OCI-LY1 (cell line): ENCODE data around the gene RNF157.
"Not testable (repeated sequence)": the region's sequence is repeated elsewhere in the genome, so short reads cannot be mapped to it uniquely, and the experiment has no call there.

ENCODE experiments used
- H2AFZ ChIP-seq: fragments of 200-600 bp; sonication (generic), shearing (Covaris generic); 2 replicates; pipeline ENCODE4 v1.6.0; 2014; ENCODE audit warnings: antibody characterized with exemption, mild to moderate bottlenecking, low read length
- H3F3A ChIP-seq: fragments of 200-600 bp; sonication (generic), shearing (Covaris generic); 2 replicates; pipeline ENCODE4 v1.6.0; 2014; ENCODE audit warnings: mild to moderate bottlenecking, antibody characterized with exemption, low read length, moderate library complexity; ENCODE audit not compliant: insufficient read depth
- H3K27ac ChIP-seq: fragments of 200-600 bp; sonication (generic); 2 replicates; pipeline ENCODE4 v1.5.1; 2014; ENCODE audit warnings: low read length, mixed run types, mild to moderate bottlenecking, low read depth; ENCODE audit not compliant: poor library complexity, severe bottlenecking
- H3K27me3 ChIP-seq: fragments of 200-600 bp; sonication (generic); 2 replicates; pipeline ENCODE4 v1.6.0; 2014; ENCODE audit warnings: antibody characterized with exemption, mild to moderate bottlenecking, low read length, moderate library complexity; ENCODE audit not compliant: insufficient read depth
- H3K36me3 ChIP-seq: fragments of 200-600 bp; sonication (generic); 2 replicates; pipeline ENCODE4 v1.6.1; 2014; ENCODE audit warnings: mild to moderate bottlenecking, antibody characterized with exemption, low read length, moderate library complexity, mixed read lengths; ENCODE audit not compliant: insufficient read depth
- H3K4me1 ChIP-seq: fragments of 200-600 bp; sonication (generic); 2 replicates; pipeline ENCODE4 v1.5.1; 2014; ENCODE audit warnings: mild to moderate bottlenecking, low read length, moderate library complexity; ENCODE audit not compliant: insufficient read depth, severe bottlenecking
- H3K4me2 ChIP-seq: fragments of 200-600 bp; sonication (generic), shearing (Covaris generic); 2 replicates; pipeline ENCODE4 v1.6.1; 2014; ENCODE audit warnings: low read length
- H3K4me3 ChIP-seq: fragments of 200-600 bp; sonication (generic); 2 replicates; pipeline ENCODE4 v1.5.1; 2014; ENCODE audit warnings: low read length, low read depth, mild to moderate bottlenecking, mixed read lengths; ENCODE audit not compliant: poor library complexity, severe bottlenecking
- H3K79me2 ChIP-seq: fragments of 200-600 bp; shearing (Covaris generic); 2 replicates; pipeline ENCODE4 v1.6.1; 2016; ENCODE audit warnings: mixed run types, low read length, mixed read lengths; ENCODE audit not compliant: insufficient read depth
- H3K9ac ChIP-seq: fragments of 200-600 bp; sonication (generic), shearing (Covaris generic); 2 replicates; pipeline ENCODE4 v1.6.1; 2014; ENCODE audit warnings: mild to moderate bottlenecking, low read length, mixed read lengths
- H3K9me2 ChIP-seq: fragments of 200-600 bp; sonication (generic), shearing (Covaris generic); 2 replicates; pipeline ENCODE4 v1.6.1; 2014; ENCODE audit warnings: low read depth, mild to moderate bottlenecking, low read length, mixed read lengths
- H3K9me3 ChIP-seq: fragments of 200-600 bp; shearing (Covaris generic); 2 replicates; pipeline ENCODE4 v1.6.1; 2014; ENCODE audit warnings: low read length, mixed read lengths
- H4K20me1 ChIP-seq: fragments of 200-600 bp; sonication (generic), shearing (Covaris generic); 2 replicates; pipeline ENCODE4 v1.6.0; 2016; ENCODE audit warnings: mild to moderate bottlenecking, low read length; ENCODE audit not compliant: insufficient read depth
- CTCF ChIP-seq: fragments of 200-600 bp; sonication (generic), shearing (Covaris generic); IDR thresholded peaks from 2 replicates; pipeline ENCODE4 v1.5.1; 2017; ENCODE audit warnings: mild to moderate bottlenecking, antibody characterized with exemption, low read length, moderate library complexity, mixed read lengths
- EZH2 ChIP-seq: fragments of 200-600 bp; sonication (generic), shearing (Covaris generic); IDR thresholded peaks from 2 replicates; pipeline ENCODE4 v1.8.0; 2017; ENCODE audit warnings: borderline replicate concordance, mixed run types, mild to moderate bottlenecking, antibody characterized with exemption, low read length, moderate library complexity, mixed read lengths

RNF157 gene

GRCh38 chr17:76233588-76234353 is 6.5 kb downstream of the RNF157 start:
- Histone ChIP-seq H3K27ac (no peak overlapping the region), H3F3A (no peaks in the 10 kb centered on the region), H3K9me2 (no peaks in the 10 kb centered on the region), H4K20me1 (no peaks in the 10 kb centered on the region), H3K79me2 (no peaks in the 10 kb centered on the region), H3K9ac (no peak overlapping the region), H3K9me3 (no peaks in the 10 kb centered on the region), H2AFZ (no peak overlapping the region), H3K36me3 (no peaks in the 10 kb centered on the region), H3K4me1 (no peaks in the 10 kb centered on the region), H3K4me3 (no peak overlapping the region), H3K27me3 (peaks cover 12% of the 10 kb centered on the region; the same call in 1 of the 2 replicates), H3K4me2 (no peak overlapping the region)
- TF ChIP-seq CTCF = no peak
- TF ChIP-seq EZH2 = no peak

- peaks cover 12% of the 10 kb centered on the region; the same call in 1 of the 2 replicates for H3K27me3 ChIP-seq
- no peak overlapping the region for H2AFZ ChIP-seq
- TF ChIP-seq CTCF (no peak), EZH2 (no peak)
- no peak overlapping the region for H3K9ac ChIP-seq
- no peak overlapping the region for H3K27ac ChIP-seq
- H3K9me3 ChIP-seq = no peaks in the 10 kb centered on the region
- no peak overlapping the region for H3K4me2 ChIP-seq
- no peaks in the 10 kb centered on the region for H3K9me2 ChIP-seq
- H4K20me1 ChIP-seq = no peaks in the 10 kb centered on the region
- H3F3A ChIP-seq = no peaks in the 10 kb centered on the region
- H3K79me2 ChIP-seq = no peaks in the 10 kb centered on the region
- no peak overlapping the region for H3K4me3 ChIP-seq
- no peaks in the 10 kb centered on the region for H3K4me1 ChIP-seq
- no peaks in the 10 kb centered on the region for H3K36me3 ChIP-seq
These were observed 8.0 kb downstream of the RNF157 start for GRCh38 chr17:76232342-76232741.

GRCh38 chr17:76226749-76227148 is 13.5 kb downstream of the RNF157 start:
- H2AFZ ChIP-seq, H3K79me2 ChIP-seq, H3K9me3 ChIP-seq, H3K9ac ChIP-seq, H3K4me2 ChIP-seq, H4K20me1 ChIP-seq, H3F3A ChIP-seq, H3K4me1 ChIP-seq, H3K27me3 ChIP-seq, H3K9me2 ChIP-seq, H3K27ac ChIP-seq, H3K36me3 ChIP-seq, H3K4me3 ChIP-seq: not testable (repeated sequence)

- H3K9ac ChIP-seq, H3K4me2 ChIP-seq, H3K4me3 ChIP-seq, H3K9me3 ChIP-seq, H3F3A ChIP-seq, H3K4me1 ChIP-seq, H4K20me1 ChIP-seq, H3K27ac ChIP-seq, H3K79me2 ChIP-seq, H3K27me3 ChIP-seq, H2AFZ ChIP-seq, H3K36me3 ChIP-seq, H3K9me2 ChIP-seq: not testable (repeated sequence)
These were observed 14.8 kb downstream of the RNF157 start for GRCh38 chr17:76225373-76226086.
